SU-DHL-6 (cell line): Measurements from ENCODE around the gene RGS19.

ENCODE experiments used
- H2AFZ ChIP-seq: fragments of 200-600 bp; sonication (generic); 2 replicates; pipeline ENCODE4 v1.6.1; 2014; ENCODE audit warnings: low read depth, mild to moderate bottlenecking, moderate library complexity, mixed read lengths, antibody characterized with exemption, low read length; ENCODE audit not compliant: severe bottlenecking
- H3F3A ChIP-seq: fragments of 200-600 bp; shearing (Covaris generic); 2 replicates; pipeline ENCODE4 v1.6.0; 2016; ENCODE audit warnings: antibody characterized with exemption, mild to moderate bottlenecking; ENCODE audit not compliant: insufficient read depth
- H3K27ac ChIP-seq: fragments of 200-600 bp; sonication (generic); 2 replicates; pipeline ENCODE4 v1.5.1; 2016; ENCODE audit warnings: low read depth, mild to moderate bottlenecking, low read length, moderate library complexity, mixed read lengths
- H3K27me3 ChIP-seq: fragments of 200-600 bp; sonication (generic), shearing (Covaris generic); 2 replicates; pipeline ENCODE4 v1.6.0; 2014; ENCODE audit warnings: mild to moderate bottlenecking, low read length
- H3K36me3 ChIP-seq: fragments of 200-600 bp; sonication (generic); 2 replicates; pipeline ENCODE4 v1.6.1; 2014; ENCODE audit warnings: mild to moderate bottlenecking, low read length, mixed read lengths
- H3K4me2 ChIP-seq: fragments of 300-600, 200-600 bp; shearing (Covaris generic), sonication (generic); 2 replicates; pipeline ENCODE4 v1.6.0; 2014; ENCODE audit warnings: low read length, low read depth, mild to moderate bottlenecking; ENCODE audit not compliant: poor library complexity, severe bottlenecking
- H3K4me3 ChIP-seq: fragments of 200-600 bp; sonication (generic); 2 replicates; pipeline ENCODE4 v1.5.1; 2014; ENCODE audit warnings: antibody characterized with exemption, low read length, mild to moderate bottlenecking, mixed read lengths; ENCODE audit not compliant: insufficient read depth, poor library complexity, severe bottlenecking
- H3K79me2 ChIP-seq: fragments of 200-600 bp; sonication (generic); 2 replicates; pipeline ENCODE4 v1.6.1; 2014; ENCODE audit warnings: mild to moderate bottlenecking, low read length, moderate library complexity; ENCODE audit not compliant: insufficient read depth
- H3K9ac ChIP-seq: fragments of 200-600 bp; sonication (generic); 2 replicates; pipeline ENCODE4 v1.7.0; 2014; ENCODE audit warnings: mild to moderate bottlenecking, low read length
- H3K9me2 ChIP-seq: fragments of 200-600 bp; sonication (generic); replicated peaks from 2 replicates; pipeline ENCODE4 v1.6.1; 2014; ENCODE audit warnings: low read length; ENCODE audit not compliant: insufficient read depth
- H3K9me3 ChIP-seq: fragments of 200-600 bp; sonication (generic); 2 replicates; pipeline ENCODE4 v1.6.1; 2014; ENCODE audit warnings: low read length, mixed read lengths; ENCODE audit not compliant: insufficient read depth
- H4K20me1 ChIP-seq: fragments of 200-600 bp; sonication (generic); 2 replicates; pipeline ENCODE4 v1.6.1; 2014; ENCODE audit warnings: low read depth, mild to moderate bottlenecking, antibody characterized with exemption, low read length, moderate library complexity, mixed read lengths
- EZH2phosphoT487 ChIP-seq: fragments of 200-600 bp; sonication (generic), shearing (Covaris generic); conservative IDR thresholded peaks from 2 replicates; pipeline ENCODE4 v1.6.1; 2018; ENCODE audit warnings: mild to moderate bottlenecking, antibody characterized with exemption, low read length, moderate library complexity, mixed read lengths
- TF ChIP-seq, protein P1 (sequence below): fragments of 200-600 bp; sonication (generic); IDR thresholded peaks from one replicate; pipeline ENCODE4 v1.5.1; 2017; ENCODE audit warnings: antibody characterized with exemption, mild to moderate bottlenecking, low read length, moderate library complexity; ENCODE audit not compliant: insufficient read depth, poor library complexity, severe bottlenecking

RGS19 gene

DNA sequence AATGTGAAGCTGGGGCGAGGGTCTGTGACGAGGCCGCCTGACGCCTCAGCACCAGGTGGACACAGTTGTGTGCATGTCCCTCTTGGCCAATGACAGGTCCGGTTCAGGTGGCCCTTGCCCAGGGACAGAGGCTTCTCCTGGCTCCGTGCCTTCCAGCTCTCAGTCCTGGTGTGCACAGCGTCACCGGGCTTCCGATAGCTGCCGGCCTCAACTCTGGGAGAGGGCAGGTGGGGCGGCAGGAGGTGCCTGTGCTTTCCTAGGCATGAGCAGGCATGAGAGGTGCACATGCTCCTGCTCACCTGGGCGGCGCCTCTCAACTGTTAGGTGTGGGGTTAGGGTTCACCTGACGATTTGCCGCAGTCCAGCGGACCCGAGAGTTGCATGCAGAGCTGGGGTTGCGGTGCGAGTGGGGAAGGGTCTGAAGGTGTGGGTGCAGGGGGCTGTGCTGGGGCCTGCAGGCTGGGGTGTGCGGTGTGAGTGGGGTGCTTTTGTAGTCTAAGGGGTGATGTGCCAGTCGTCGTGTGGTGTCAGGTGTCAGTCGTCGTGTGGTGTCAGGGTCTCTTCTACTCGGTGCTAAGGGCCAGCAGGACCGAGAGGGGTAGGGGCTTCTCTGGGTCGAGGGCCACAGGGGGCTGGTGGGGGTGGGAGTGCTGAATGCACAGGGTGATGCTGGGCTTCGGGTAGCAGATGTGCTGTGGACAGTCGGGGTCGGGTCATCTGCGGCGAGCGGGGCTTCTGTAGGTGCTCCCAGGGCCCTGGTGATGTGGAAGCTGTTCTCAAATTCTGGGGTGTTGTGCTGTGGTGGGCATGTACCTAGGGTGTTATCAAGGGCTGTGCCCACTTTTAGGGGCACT, 26.1 kb downstream of the RGS19 start:
- Histone ChIP-seq H3K9me2 (no peaks in the 10 kb centered on the region), H3K79me2 (no peaks in the 10 kb centered on the region), H3K9ac (no peak overlapping the region), H3K4me3 (no peak overlapping the region), H3F3A (no peaks in the 10 kb centered on the region), H3K27ac (no peak overlapping the region), H3K4me2 (no peak overlapping the region), H3K36me3 (no peaks in the 10 kb centered on the region), H2AFZ (no peak overlapping the region), H3K9me3 (no peaks in the 10 kb centered on the region), H4K20me1 (no peaks in the 10 kb centered on the region), H3K27me3 (no peaks in the 10 kb centered on the region)
- TF ChIP-seq, protein P1, sequence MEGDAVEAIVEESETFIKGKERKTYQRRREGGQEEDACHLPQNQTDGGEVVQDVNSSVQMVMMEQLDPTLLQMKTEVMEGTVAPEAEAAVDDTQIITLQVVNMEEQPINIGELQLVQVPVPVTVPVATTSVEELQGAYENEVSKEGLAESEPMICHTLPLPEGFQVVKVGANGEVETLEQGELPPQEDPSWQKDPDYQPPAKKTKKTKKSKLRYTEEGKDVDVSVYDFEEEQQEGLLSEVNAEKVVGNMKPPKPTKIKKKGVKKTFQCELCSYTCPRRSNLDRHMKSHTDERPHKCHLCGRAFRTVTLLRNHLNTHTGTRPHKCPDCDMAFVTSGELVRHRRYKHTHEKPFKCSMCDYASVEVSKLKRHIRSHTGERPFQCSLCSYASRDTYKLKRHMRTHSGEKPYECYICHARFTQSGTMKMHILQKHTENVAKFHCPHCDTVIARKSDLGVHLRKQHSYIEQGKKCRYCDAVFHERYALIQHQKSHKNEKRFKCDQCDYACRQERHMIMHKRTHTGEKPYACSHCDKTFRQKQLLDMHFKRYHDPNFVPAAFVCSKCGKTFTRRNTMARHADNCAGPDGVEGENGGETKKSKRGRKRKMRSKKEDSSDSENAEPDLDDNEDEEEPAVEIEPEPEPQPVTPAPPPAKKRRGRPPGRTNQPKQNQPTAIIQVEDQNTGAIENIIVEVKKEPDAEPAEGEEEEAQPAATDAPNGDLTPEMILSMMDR = no peak
- TF ChIP-seq EZH2phosphoT487 = no peak

DNA sequence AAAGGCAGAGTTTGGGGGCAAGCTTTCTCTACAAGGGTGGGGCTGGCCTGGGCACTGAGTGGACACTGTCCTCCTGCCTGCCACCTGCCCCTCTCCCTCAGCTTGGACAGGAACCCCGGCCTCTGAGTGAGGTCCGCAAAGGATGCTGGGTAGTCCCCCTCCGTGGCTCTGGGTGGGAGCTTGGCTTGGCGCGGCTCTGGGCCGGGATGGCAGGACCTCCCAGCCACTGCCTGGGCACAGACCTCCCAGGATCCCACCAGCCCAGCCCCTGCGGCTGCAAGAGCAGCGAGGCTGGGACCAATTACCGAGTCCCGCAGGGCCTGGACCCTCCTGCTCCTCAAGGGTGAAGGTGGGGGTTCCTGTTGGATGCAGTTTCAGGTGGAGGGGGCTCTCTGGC, 27.0 kb downstream of the RGS19 start:
- H3K27ac ChIP-seq = no peak overlapping the region
- no peaks in the 10 kb centered on the region for H3K9me2 ChIP-seq
- no peaks in the 10 kb centered on the region for H3F3A ChIP-seq
- no peaks in the 10 kb centered on the region for H3K79me2 ChIP-seq
- no peak overlapping the region for H3K4me3 ChIP-seq
- no peaks in the 10 kb centered on the region for H3K27me3 ChIP-seq
- no peaks in the 10 kb centered on the region for H3K36me3 ChIP-seq
- no peak overlapping the region for H3K4me2 ChIP-seq
- H4K20me1 ChIP-seq = no peaks in the 10 kb centered on the region
- no peaks in the 10 kb centered on the region for H3K9me3 ChIP-seq
- no peak overlapping the region for H3K9ac ChIP-seq
- TF ChIP-seq, protein P1 = no peak
- TF ChIP-seq EZH2phosphoT487 = no peak
- no peak overlapping the region for H2AFZ ChIP-seq

DNA sequence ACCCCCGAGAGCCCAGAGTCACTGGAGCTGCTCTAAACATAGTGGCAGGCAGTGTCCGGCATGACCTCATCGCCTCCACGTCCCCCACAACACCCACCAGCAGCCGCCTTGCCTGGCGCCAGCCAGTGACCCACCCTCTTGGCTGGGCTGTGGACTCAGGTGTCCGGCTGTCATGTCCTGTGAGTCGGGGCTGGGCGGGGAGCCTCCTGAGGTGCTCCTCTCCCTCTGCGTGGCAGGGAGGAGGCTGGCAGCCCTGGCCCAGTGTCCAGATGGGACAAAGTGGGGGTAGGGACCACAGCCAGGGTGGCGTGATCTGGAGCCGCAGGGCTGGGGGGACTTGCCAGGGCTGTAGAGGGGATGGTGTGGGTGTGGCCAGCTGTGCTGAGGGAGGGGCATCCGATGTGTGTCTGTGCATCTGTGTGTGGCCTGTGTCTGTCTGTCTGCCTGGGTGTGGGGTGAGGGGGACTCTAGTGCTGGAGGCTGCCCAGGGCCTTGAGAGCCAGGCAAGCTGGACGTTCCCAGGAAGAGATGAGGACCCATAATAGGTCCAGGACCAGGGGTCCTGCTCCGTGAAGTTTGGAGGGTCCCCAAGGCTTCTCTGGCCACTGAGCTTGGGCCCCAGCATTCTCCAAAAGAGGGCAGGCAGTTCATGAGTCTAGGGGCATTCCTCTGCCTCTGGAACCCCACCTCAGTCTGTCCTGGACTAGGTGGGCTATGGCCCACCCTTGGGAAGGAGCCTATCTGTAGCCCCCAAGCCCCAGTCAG, 27.6 kb downstream of the RGS19 start:
- Histone ChIP-seq H3K79me2 (no peaks in the 10 kb centered on the region), H3K27me3 (no peaks in the 10 kb centered on the region), H3F3A (no peaks in the 10 kb centered on the region), H3K4me3 (no peak overlapping the region), H2AFZ (no peak overlapping the region), H3K36me3 (no peaks in the 10 kb centered on the region), H3K4me2 (no peak overlapping the region), H4K20me1 (no peaks in the 10 kb centered on the region), H3K9me2 (no peaks in the 10 kb centered on the region), H3K9ac (no peak overlapping the region), H3K27ac (no peak overlapping the region), H3K9me3 (no peaks in the 10 kb centered on the region)
- TF ChIP-seq, protein P1 = no peak
- no peak for TF ChIP-seq EZH2phosphoT487
